ENCODE results near the gene GSPT1. TPM values are rescaled to one million over a fixed set of nuclear protein-coding genes. Genes with fewer than 3 reads are reported as not detected.

GSPT1 gene
- total and polyA plus RNA-seq, 2 donors (not counting 1 experiment from before 2014, with no cell fraction given), result 20.6 to 72.6 TPM

DNA sequence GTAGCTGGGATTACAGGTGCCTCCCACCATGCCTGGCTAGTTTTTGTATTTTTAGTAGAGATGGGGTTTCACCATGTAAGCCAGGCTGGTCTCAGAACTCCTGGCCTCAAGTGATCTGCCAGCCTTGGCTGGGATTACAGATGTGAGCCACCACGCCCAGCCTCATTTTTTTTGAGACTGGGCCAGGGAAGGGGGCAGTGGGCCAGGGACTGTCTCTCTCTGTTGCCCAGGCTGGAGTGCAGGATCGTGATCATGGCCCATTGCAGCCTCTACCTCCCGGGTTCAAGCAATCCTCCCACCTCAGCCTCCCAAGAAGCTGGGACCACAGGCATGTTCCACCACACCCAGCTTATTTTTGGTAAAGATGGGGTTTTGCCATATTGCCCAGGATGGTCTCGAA, 80.4 kb downstream of the GSPT1 start:
- no peaks in the 10 kb centered on the region for H3K4me1 Mint-ChIP-seq
- intact Hi-C loops (cut with micrococcal nuclease), result no loop called here
- Histone ChIP-seq H3K4me2 (replicated peaks; ENCODE audit: low read depth, low read length, poor library complexity, severe bottlenecking) (no peak overlapping the region), H3K27ac (ENCODE audit: low read length in 2 of 2) (no peak overlapping the region), H3K9ac (ENCODE audit: low read length) (no peak overlapping the region), H3K79me2 (ENCODE audit: control insufficient read depth, insufficient read depth, low read length) (no peaks in the 10 kb centered on the region), H3K4me1 (ENCODE audit: control insufficient read depth in 2 of 2, insufficient read depth in 2 of 2, low read length in 2 of 2) (no peaks in the 10 kb centered on the region), H3K27me3 (replicated peaks in 1 of 4; ENCODE audit: control extremely low read depth in 1 of 4, control insufficient read depth in 3 of 4, insufficient read depth in 4 of 4, low read length in 3 of 4) (no peaks in the 10 kb centered on the region), H4K20me1 (ENCODE audit: control insufficient read depth, insufficient read depth, low read length, poor library complexity, severe bottlenecking) (no peaks in the 10 kb centered on the region), H3K36me3 (replicated peaks in 1 of 2; ENCODE audit: control extremely low read depth in 1 of 2, control insufficient read depth in 1 of 2, extremely low read depth in 1 of 2, insufficient read depth in 2 of 2, low read length in 1 of 2) (peaks cover 8 to 40% of the 10 kb centered on the region in 2 experiments), H3K9me3 (ENCODE audit: control extremely low read depth in 1 of 3, control insufficient read depth in 2 of 3, insufficient read depth in 1 of 3, low read length in 2 of 3) (no peaks in the 10 kb centered on the region), H3K4me3 (ENCODE audit: control extremely low read depth in 1 of 5, extremely low read depth in 1 of 5, insufficient read depth in 1 of 5, low read depth in 2 of 5, low read length in 4 of 5) (no peak overlapping the region), H2AFZ (ENCODE audit: insufficient read depth, low read depth, low read length, poor library complexity, severe bottlenecking) (no peak overlapping the region)
- no peak for TF ChIP-seq EZH2 (IDR thresholded peaks at IDR 0.05; ENCODE audit: borderline replicate concordance, insufficient read depth, low read depth, low read length, poor library complexity, severe bottlenecking)
- TF ChIP-seq, protein P1, sequence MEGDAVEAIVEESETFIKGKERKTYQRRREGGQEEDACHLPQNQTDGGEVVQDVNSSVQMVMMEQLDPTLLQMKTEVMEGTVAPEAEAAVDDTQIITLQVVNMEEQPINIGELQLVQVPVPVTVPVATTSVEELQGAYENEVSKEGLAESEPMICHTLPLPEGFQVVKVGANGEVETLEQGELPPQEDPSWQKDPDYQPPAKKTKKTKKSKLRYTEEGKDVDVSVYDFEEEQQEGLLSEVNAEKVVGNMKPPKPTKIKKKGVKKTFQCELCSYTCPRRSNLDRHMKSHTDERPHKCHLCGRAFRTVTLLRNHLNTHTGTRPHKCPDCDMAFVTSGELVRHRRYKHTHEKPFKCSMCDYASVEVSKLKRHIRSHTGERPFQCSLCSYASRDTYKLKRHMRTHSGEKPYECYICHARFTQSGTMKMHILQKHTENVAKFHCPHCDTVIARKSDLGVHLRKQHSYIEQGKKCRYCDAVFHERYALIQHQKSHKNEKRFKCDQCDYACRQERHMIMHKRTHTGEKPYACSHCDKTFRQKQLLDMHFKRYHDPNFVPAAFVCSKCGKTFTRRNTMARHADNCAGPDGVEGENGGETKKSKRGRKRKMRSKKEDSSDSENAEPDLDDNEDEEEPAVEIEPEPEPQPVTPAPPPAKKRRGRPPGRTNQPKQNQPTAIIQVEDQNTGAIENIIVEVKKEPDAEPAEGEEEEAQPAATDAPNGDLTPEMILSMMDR (IDR thresholded peaks at IDR 0.05), result no peak
- DNase-seq (no peak), ATAC-seq (ENCODE audit: low read depth) (no peak)
- POLR2A ChIA-PET, result no interaction called here
- H3K27ac Mint-ChIP-seq, result no peak overlapping the region
- WGBS (ENCODE audit: insufficient coverage), result 100% methylated on average over 2 of the region's 4 CpGs
- no peaks in the 10 kb centered on the region for H3K27me3 Mint-ChIP-seq
- no peak overlapping the region for H3K4me3 Mint-ChIP-seq
- no peaks in the 10 kb centered on the region for H3K9me3 Mint-ChIP-seq (ENCODE audit: insufficient read depth)
- CTCF ChIA-PET, result interaction anchor here (0.9 kb wide), 1 partner anchor 12 kb away, joined by 3 read pairs; no protein-coding TSS in a partner anchor

DNA sequence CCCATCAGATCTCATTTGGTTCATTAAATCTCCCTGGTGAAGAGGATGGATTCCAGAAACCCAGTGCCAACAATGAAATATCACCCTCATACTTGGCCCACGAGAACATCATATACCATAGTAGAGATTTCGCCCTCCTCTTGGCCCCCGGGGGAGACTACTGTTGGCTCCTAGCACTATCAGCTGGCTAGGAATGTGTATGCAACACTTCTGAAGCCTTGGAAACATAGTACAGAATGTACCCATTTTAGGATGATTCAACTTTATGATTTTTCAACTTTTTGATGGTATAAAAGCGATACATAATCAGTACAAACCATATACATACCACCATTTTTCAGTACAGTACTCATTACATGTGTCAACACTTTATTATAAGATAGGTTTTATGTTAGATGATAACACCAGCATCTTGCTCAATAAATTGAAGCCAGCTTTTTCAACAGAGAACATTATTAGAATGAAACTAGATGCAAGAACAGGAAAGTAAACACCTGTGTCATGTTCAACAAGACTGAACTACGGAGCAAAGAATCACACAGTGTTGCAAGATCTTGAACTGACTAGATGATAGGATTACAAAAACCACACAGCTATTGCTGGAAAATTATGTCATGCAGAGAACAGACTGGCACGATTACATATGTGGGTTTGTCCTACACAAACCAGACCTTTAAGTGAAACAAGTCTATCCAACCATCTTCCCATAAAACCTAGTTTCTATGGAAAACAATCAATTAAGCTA, 81.6 kb downstream of the GSPT1 start:
- Histone ChIP-seq H4K20me1 (ENCODE audit: control insufficient read depth, insufficient read depth, low read length, poor library complexity, severe bottlenecking) (no peaks in the 10 kb centered on the region), H3K27me3 (replicated peaks in 1 of 4; ENCODE audit: control extremely low read depth in 1 of 4, control insufficient read depth in 3 of 4, insufficient read depth in 4 of 4, low read length in 3 of 4) (no peaks in the 10 kb centered on the region), H2AFZ (ENCODE audit: insufficient read depth, low read depth, low read length, poor library complexity, severe bottlenecking) (no peak overlapping the region), H3K36me3 (replicated peaks in 1 of 2; ENCODE audit: control extremely low read depth in 1 of 2, control insufficient read depth in 1 of 2, extremely low read depth in 1 of 2, insufficient read depth in 2 of 2, low read length in 1 of 2) (peaks cover 8 to 28% of the 10 kb centered on the region in 2 experiments), H3K9ac (ENCODE audit: low read length) (no peak overlapping the region), H3K4me1 (ENCODE audit: control insufficient read depth in 2 of 2, insufficient read depth in 2 of 2, low read length in 2 of 2) (no peaks in the 10 kb centered on the region), H3K4me3 (ENCODE audit: control extremely low read depth in 1 of 5, extremely low read depth in 1 of 5, insufficient read depth in 1 of 5, low read depth in 2 of 5, low read length in 4 of 5) (no peak overlapping the region), H3K79me2 (ENCODE audit: control insufficient read depth, insufficient read depth, low read length) (no peaks in the 10 kb centered on the region), H3K4me2 (replicated peaks; ENCODE audit: low read depth, low read length, poor library complexity, severe bottlenecking) (no peak overlapping the region), H3K27ac (ENCODE audit: low read length in 2 of 2) (no peak overlapping the region), H3K9me3 (ENCODE audit: control extremely low read depth in 1 of 3, control insufficient read depth in 2 of 3, insufficient read depth in 1 of 3, low read length in 2 of 3) (no peaks in the 10 kb centered on the region)
- no peak overlapping the region for H3K4me3 Mint-ChIP-seq
- no peak for ATAC-seq (ENCODE audit: low read depth)
- no peaks in the 10 kb centered on the region for H3K27me3 Mint-ChIP-seq
- no peak for DNase-seq
- intact Hi-C loops (cut with micrococcal nuclease), result no loop called here
- H3K4me1 Mint-ChIP-seq, result no peaks in the 10 kb centered on the region
- no peak overlapping the region for H3K27ac Mint-ChIP-seq
- H3K9me3 Mint-ChIP-seq (ENCODE audit: insufficient read depth), result no peaks in the 10 kb centered on the region
- ChIA-PET CTCF (interaction anchor here (0.6 to 1.2 kb wide), 2 partner anchors 198 to 207 kb away, joined by 4 read pairs; no protein-coding TSS in a partner anchor), POLR2A (interaction anchor here (0.6 kb wide), 1 partner anchor 10 kb away, joined by 3 read pairs; no protein-coding TSS in a partner anchor)
- TF ChIP-seq EZH2 (IDR thresholded peaks at IDR 0.05; ENCODE audit: borderline replicate concordance, insufficient read depth, low read depth, low read length, poor library complexity, severe bottlenecking), result no peak
- TF ChIP-seq, protein P1 (IDR thresholded peaks at IDR 0.05), result no peak
- 80% methylated on average over 2 of the region's 6 CpGs for WGBS (ENCODE audit: insufficient coverage)

All from B cell (primary cell).